H9 (cell line): ENCODE results near the gene GUK1. TPM values are rescaled to one million over a fixed set of nuclear protein-coding genes. Genes with fewer than 3 reads are reported as not detected.

Experiments used
- DNase-seq: peaks from one replicate; pipeline ENCODE4 v3.0.0-alpha.2; 2017
- H2AFZ ChIP-seq: one replicate; pipeline ENCODE4 v1.6.1; 2013; ENCODE audit warnings: mild to moderate bottlenecking, low read length, control low read depth, moderate library complexity
- H2AK5ac ChIP-seq: 2 replicates; pipeline ENCODE4 v1.6.1; 2013; ENCODE audit warnings: low read length, control low read depth, mixed read lengths; ENCODE audit not compliant: insufficient read length
- H2BK120ac ChIP-seq: one replicate; pipeline ENCODE4 v1.6.1; 2013; ENCODE audit warnings: low read depth, mild to moderate bottlenecking, low read length, control low read depth, inconsistent platforms; ENCODE audit not compliant: poor library complexity, severe bottlenecking
- H2BK12ac ChIP-seq: 2 replicates; pipeline ENCODE4 v1.6.1; 2013; ENCODE audit warnings: low read length, control low read depth, mixed read lengths, low read depth; ENCODE audit not compliant: insufficient read length
- H2BK15ac ChIP-seq: 2 replicates; pipeline ENCODE4 v1.6.1; 2013; ENCODE audit warnings: low read depth, low read length, control low read depth
- H2BK20ac ChIP-seq: one replicate; pipeline ENCODE4 v1.6.1; 2013; ENCODE audit warnings: low read depth, mild to moderate bottlenecking, low read length, control low read depth, inconsistent platforms; ENCODE audit not compliant: poor library complexity, severe bottlenecking
- H2BK5ac ChIP-seq: 2 replicates; pipeline ENCODE4 v1.6.1; 2013; ENCODE audit warnings: low read length, control low read depth, mixed read lengths; ENCODE audit not compliant: insufficient read length
- H3K14ac ChIP-seq: 2 replicates; pipeline ENCODE4 v1.6.1; 2013; ENCODE audit warnings: low read length, control low read depth; ENCODE audit not compliant: insufficient read depth
- H3K18ac ChIP-seq: 2 replicates; pipeline ENCODE4 v1.6.1; 2013; ENCODE audit warnings: low read depth, mild to moderate bottlenecking, mixed read lengths, low read length, control low read depth; ENCODE audit not compliant: insufficient read length
- H3K23ac ChIP-seq: 2 replicates; pipeline ENCODE4 v1.6.1; 2013; ENCODE audit warnings: low read length, control low read depth, mixed read lengths, low read depth; ENCODE audit not compliant: insufficient read length
- H3K23me2 ChIP-seq: 2 replicates; pipeline ENCODE4 v1.6.1; 2013; ENCODE audit warnings: low read depth, mild to moderate bottlenecking, mixed read lengths, low read length, control low read depth; ENCODE audit not compliant: insufficient read length, poor library complexity, severe bottlenecking
- H3K27ac ChIP-seq: 2 replicates; pipeline ENCODE4 v1.5.1; 2013; ENCODE audit warnings: low read length, control low read depth, mixed read lengths, low read depth; ENCODE audit not compliant: insufficient read length
- H3K27me3 ChIP-seq: 2 replicates; pipeline ENCODE4 v1.6.1; 2013; ENCODE audit warnings: low read length, control low read depth, inconsistent platforms; ENCODE audit not compliant: insufficient read depth
- H3K4ac ChIP-seq: 2 replicates; pipeline ENCODE4 v1.6.1; 2013; ENCODE audit warnings: low read depth, mild to moderate bottlenecking, control low read depth, inconsistent platforms, low read length, moderate library complexity
- H3K4me1 ChIP-seq: 2 replicates; pipeline ENCODE4 v1.6.1; 2013; ENCODE audit warnings: low read length, control low read depth, inconsistent platforms; ENCODE audit not compliant: insufficient read depth
- H3K4me2 ChIP-seq: 2 replicates; pipeline ENCODE4 v1.6.1; 2013; ENCODE audit warnings: low read length, control low read depth, mixed read lengths; ENCODE audit not compliant: insufficient read length, insufficient read depth
- H3K56ac ChIP-seq: 2 replicates; pipeline ENCODE4 v1.6.1; 2013; ENCODE audit warnings: low read depth, mild to moderate bottlenecking, mixed read lengths, low read length, control low read depth; ENCODE audit not compliant: insufficient read length
- H3K79me1 ChIP-seq: 2 replicates; pipeline ENCODE4 v1.6.1; 2013; ENCODE audit warnings: low read depth, mild to moderate bottlenecking, moderate library complexity, low read length, control low read depth, inconsistent platforms; ENCODE audit not compliant: insufficient read depth, poor library complexity, severe bottlenecking
- H3K79me2 ChIP-seq: 2 replicates; pipeline ENCODE4 v1.6.1; 2013; ENCODE audit warnings: low read length, control low read depth, inconsistent platforms; ENCODE audit not compliant: insufficient read depth
- H3K9ac ChIP-seq: 2 replicates; pipeline ENCODE4 v1.6.1; 2013; ENCODE audit warnings: low read length, control low read depth, mixed read lengths; ENCODE audit not compliant: insufficient read length; ENCODE audit errors: extremely low read depth
- H3K9me3 ChIP-seq: one replicate; pipeline ENCODE4 v1.6.1; 2013; ENCODE audit warnings: low read depth, low read length, inconsistent platforms; ENCODE audit not compliant: control insufficient read depth
- H3T11ph ChIP-seq: one replicate; pipeline ENCODE4 v1.6.1; 2013; ENCODE audit warnings: mild to moderate bottlenecking, low read length, control low read depth, inconsistent platforms
- H4K20me1 ChIP-seq: one replicate; pipeline ENCODE4 v1.6.1; 2013; ENCODE audit not compliant: control insufficient read depth, insufficient read length, insufficient read depth
- H4K5ac ChIP-seq: 2 replicates; pipeline ENCODE4 v1.6.1; 2013; ENCODE audit warnings: low read depth, mild to moderate bottlenecking, mixed read lengths, low read length, control low read depth; ENCODE audit not compliant: insufficient read length
- H4K8ac ChIP-seq: replicated peaks from 2 replicates; pipeline ENCODE4 v1.6.1; 2013; ENCODE audit warnings: low read length, control low read depth, mixed read lengths, low read depth; ENCODE audit not compliant: insufficient read length
- H4K91ac ChIP-seq: 2 replicates; pipeline ENCODE4 v1.6.1; 2013; ENCODE audit warnings: low read depth, mild to moderate bottlenecking, moderate library complexity, mixed read lengths, low read length, control low read depth; ENCODE audit not compliant: insufficient read length
- H3K27ac Mint-ChIP-seq, 3 experiments: 2 replicates in 2 of 3; 3 replicates in 1 of 3; pipeline ENCODE4 v1.8.0; 2020 to 2021; ENCODE audit warnings: mixed read lengths in 3 of 3, mild to moderate bottlenecking in 1 of 3, moderate library complexity in 1 of 3
- H3K27me3 Mint-ChIP-seq: 2 replicates; pipeline ENCODE4 v1.8.0; 2021; ENCODE audit warnings: low read depth, mild to moderate bottlenecking, moderate library complexity, mixed read lengths
- H3K36me3 Mint-ChIP-seq, 3 experiments: 2 replicates in 2 of 3; 3 replicates in 1 of 3; pipeline ENCODE4 v1.8.0; 2020 to 2021; ENCODE audit warnings: low read depth in 3 of 3, mixed read lengths in 3 of 3; ENCODE audit not compliant: insufficient read depth in 1 of 3
- H3K4me1 Mint-ChIP-seq, 2 experiments: 2 replicates each; pipeline ENCODE4 v1.8.0; 2020; ENCODE audit warnings: mixed read lengths in 2 of 2
- H3K4me3 Mint-ChIP-seq, 2 experiments: 2 replicates in 1 of 2; 3 replicates in 1 of 2; pipeline ENCODE4 v1.8.0; 2020 to 2021; ENCODE audit warnings: mild to moderate bottlenecking in 2 of 2, mixed read lengths in 2 of 2, moderate library complexity in 1 of 2
- H3K9me3 Mint-ChIP-seq, 2 experiments: 2 replicates in 1 of 2; 3 replicates in 1 of 2; pipeline ENCODE4 v1.8.0; 2020; ENCODE audit warnings: mild to moderate bottlenecking in 2 of 2, mixed read lengths in 2 of 2, moderate library complexity in 1 of 2
- WGBS: extraction: QIAGEN DNeasy Blood & Tissue Kit; methylation state at CpG from one replicate; pipeline ENCODE4 v1.1.7; 2013; ENCODE audit warnings: missing lambda C conversion rate, low lambda C conversion rate, mixed read lengths; ENCODE audit not compliant: insufficient read length; ENCODE audit errors: extremely low coverage; 5-methylcytosine and 5-hydroxymethylcytosine counted together
- total RNA-seq: library from RNA; stranded (reverse); gene quantifications from 2 replicates; pipeline ENCODE4 v1.2.1, GENCODE V29; 2021
- TF ChIP-seq, protein P1 (sequence below): fragments of 200-600 bp; sonication (generic); conservative IDR thresholded peaks from 3 replicates; pipeline ENCODE4 v1.8.0; 2021; ENCODE audit warnings: antibody characterized with exemption, mild to moderate bottlenecking

Gene GUK1
- total RNA-seq, 1 experiment from 2014 or later = 88.2 TPM

DNA sequence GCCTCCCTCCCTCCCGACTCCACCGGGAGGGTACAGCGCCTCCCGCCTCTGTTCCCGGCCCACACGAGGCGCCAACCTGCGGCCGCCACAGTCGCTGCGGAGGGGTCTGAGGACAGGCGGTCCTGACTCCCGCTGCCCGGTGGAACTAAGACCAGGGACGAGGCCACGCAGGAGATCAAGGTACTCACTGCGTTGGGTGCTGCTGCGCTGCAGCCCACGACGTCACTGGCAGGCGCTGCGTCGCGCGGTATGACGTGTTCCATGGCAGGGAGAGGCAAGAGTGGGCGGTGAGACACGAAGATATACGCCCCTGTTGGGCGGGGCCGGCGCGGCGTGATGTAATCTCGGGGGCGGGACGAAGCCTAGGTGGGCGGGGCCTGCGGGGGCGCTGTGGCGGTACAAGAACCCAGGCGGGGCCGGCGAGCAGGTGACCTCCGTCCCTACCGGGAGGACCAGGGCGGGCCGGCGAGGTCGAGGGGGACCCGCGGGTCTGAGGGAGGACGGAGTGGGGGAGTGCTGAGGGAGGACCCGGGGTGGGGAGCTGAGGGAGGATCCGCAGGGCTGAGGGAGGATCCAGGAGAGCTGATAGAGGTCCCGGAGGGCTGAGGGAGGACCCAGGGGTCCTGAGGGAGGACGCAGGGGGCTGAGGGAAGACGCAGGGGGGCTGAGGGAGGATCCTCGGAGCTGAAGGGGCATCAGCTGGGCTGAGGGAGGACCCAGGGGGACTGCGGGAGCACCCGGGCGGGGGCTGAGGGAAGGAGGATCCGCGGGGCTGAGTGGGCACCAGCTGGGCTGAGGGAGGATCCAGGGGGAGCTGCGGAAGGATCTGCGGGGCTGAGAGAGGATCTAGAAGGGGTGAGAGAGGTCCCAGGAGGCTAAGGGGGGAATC lies 30.8 kb upstream of the GUK1 start, which contains the start of gene MRPL55:
TSS of gene MRPL55 (minus strand) at position 227 of the 889 bp plus-strand sequence. CDS start 1,039 bp downstream, outside the sequence.
- peaks cover 10% of the 10 kb centered on the region for H3K23me2 ChIP-seq
- no peak within 1 kb of the TSS for H4K5ac ChIP-seq
- WGBS = no CpG with 5 or more reads among the region's 66 CpGs
- Mint-ChIP-seq H3K27me3 (peaks cover 16% of the 10 kb centered on the region), H3K36me3 (peaks cover 15 to 19% (median 16%) of the 10 kb centered on the region in 3 experiments; a peak in 6 of 7 replicates), H3K4me1 (peaks cover 15 to 17% of the 10 kb centered on the region in 2 experiments), H3K27ac (peak within 1 kb of the TSS; percentile 84 to 90 (median 89); a peak in 4 of 7 replicates), H3K4me3 (peak within 1 kb of the TSS; percentile 88 to 95), H3K9me3 (no peaks in the 10 kb centered on the region)
- no peak within 1 kb of the TSS for H2BK5ac ChIP-seq
- H3K23ac ChIP-seq = no peak within 1 kb of the TSS
- H4K91ac ChIP-seq = no peak within 1 kb of the TSS
- H3K79me1 ChIP-seq = peaks cover 3% of the 10 kb centered on the region
- no peak within 1 kb of the TSS for H2BK120ac ChIP-seq
- no peak within 1 kb of the TSS for H2AK5ac ChIP-seq
- no peak within 1 kb of the TSS for H2BK20ac ChIP-seq
- H3K4me2 ChIP-seq = peak within 1 kb of the TSS; percentile 87
- no peak within 1 kb of the TSS for H2BK12ac ChIP-seq
- TF ChIP-seq, protein P1, sequence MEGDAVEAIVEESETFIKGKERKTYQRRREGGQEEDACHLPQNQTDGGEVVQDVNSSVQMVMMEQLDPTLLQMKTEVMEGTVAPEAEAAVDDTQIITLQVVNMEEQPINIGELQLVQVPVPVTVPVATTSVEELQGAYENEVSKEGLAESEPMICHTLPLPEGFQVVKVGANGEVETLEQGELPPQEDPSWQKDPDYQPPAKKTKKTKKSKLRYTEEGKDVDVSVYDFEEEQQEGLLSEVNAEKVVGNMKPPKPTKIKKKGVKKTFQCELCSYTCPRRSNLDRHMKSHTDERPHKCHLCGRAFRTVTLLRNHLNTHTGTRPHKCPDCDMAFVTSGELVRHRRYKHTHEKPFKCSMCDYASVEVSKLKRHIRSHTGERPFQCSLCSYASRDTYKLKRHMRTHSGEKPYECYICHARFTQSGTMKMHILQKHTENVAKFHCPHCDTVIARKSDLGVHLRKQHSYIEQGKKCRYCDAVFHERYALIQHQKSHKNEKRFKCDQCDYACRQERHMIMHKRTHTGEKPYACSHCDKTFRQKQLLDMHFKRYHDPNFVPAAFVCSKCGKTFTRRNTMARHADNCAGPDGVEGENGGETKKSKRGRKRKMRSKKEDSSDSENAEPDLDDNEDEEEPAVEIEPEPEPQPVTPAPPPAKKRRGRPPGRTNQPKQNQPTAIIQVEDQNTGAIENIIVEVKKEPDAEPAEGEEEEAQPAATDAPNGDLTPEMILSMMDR = 0 out of 3 replicates have a peak, but pooled peaks have one; percentile 17
- no peaks in the 10 kb centered on the region for H3K4me1 ChIP-seq
- H3T11ph ChIP-seq = no peak within 1 kb of the TSS
- H2BK15ac ChIP-seq = no peak within 1 kb of the TSS
- peak within 1 kb of the TSS; percentile 92 for H3K14ac ChIP-seq
- no peaks in the 10 kb centered on the region for H3K27me3 ChIP-seq
- H2AFZ ChIP-seq = no peak within 1 kb of the TSS
- no peaks in the 10 kb centered on the region for H3K79me2 ChIP-seq
- peak within 1 kb of the TSS; percentile 84 for H3K9ac ChIP-seq
- peak; percentile 98 for DNase-seq
- no peak within 1 kb of the TSS for H3K27ac ChIP-seq
- peak within 1 kb of the TSS; percentile 1 for H3K56ac ChIP-seq
- H4K20me1 ChIP-seq = no peaks in the 10 kb centered on the region
- H3K9me3 ChIP-seq = no peaks in the 10 kb centered on the region
- no peak within 1 kb of the TSS for H3K4ac ChIP-seq
- peak within 1 kb of the TSS; percentile 86 for H3K18ac ChIP-seq
- H4K8ac ChIP-seq = no peak within 1 kb of the TSS
